MV-4-11 (cell line): Measurements from ENCODE around the gene ZXDA.
"Not testable (repeated sequence)": the region's sequence is repeated elsewhere in the genome, so short reads cannot be mapped to it uniquely, and the experiment has no call there.

Experiments used
- DNase-seq: peaks from one replicate; lab custom pipeline; 2025; lab: John Stamatoyannopoulos, UW

ZXDA gene, protein sequence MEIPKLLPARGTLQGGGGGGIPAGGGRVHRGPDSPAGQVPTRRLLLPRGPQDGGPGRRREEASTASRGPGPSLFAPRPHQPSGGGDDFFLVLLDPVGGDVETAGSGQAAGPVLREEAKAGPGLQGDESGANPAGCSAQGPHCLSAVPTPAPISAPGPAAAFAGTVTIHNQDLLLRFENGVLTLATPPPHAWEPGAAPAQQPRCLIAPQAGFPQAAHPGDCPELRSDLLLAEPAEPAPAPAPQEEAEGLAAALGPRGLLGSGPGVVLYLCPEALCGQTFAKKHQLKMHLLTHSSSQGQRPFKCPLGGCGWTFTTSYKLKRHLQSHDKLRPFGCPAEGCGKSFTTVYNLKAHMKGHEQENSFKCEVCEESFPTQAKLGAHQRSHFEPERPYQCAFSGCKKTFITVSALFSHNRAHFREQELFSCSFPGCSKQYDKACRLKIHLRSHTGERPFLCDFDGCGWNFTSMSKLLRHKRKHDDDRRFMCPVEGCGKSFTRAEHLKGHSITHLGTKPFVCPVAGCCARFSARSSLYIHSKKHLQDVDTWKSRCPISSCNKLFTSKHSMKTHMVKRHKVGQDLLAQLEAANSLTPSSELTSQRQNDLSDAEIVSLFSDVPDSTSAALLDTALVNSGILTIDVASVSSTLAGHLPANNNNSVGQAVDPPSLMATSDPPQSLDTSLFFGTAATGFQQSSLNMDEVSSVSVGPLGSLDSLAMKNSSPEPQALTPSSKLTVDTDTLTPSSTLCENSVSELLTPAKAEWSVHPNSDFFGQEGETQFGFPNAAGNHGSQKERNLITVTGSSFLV

DNA sequence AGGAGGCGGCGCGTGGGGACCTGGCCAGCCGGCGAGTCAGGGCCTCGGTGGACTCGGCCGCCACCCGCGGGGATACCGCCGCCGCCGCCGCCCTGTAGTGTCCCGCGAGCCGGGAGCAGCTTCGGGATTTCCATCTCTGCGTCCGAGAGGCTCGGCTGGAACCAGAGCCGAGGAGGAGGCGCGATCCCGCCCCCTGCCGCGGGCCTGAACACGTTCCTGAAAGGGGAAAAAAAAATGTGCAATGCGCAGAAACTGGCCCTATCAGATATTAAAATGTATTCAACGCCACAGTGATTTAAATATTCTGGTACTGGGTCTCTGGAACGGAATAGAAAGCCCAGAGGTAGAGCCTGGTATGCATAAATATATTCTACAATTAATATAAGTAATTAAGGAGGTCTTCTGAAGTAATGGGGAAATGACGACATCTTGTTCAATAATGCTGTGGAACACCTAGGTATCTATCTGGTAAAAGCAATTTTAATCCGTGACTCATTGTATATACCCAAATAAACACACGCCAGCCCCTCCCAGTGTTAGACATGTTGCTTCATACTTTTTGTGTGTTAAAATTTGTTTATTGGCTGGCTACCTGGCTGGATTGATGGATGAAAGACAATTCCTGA is at the start of gene ZXDA:
TSS of gene ZXDA (minus strand) at position 172 of the 626 bp plus-strand sequence. CDS start at position 134, 38 bp downstream.
- DNase-seq: not testable (repeated sequence)

DNA sequence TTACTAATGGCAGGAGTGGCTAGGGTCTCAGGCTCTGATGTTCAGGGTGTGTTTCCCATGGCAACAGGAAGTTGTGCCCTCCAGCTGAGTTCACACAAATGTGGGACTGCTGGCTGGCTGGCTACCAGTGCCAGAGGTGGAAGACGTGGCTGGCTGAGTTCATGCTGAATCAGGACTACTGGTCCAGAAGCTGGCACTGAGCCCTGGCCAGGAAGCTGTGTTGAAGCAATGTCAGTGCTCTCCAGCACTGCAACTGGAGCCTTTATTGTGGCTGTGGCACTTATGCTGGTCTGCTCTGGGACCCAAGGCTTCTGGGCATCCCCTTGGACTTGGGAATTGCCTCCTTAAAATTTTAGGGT is 42.0 kb upstream of the ZXDA start:
- no peak for DNase-seq

DNA sequence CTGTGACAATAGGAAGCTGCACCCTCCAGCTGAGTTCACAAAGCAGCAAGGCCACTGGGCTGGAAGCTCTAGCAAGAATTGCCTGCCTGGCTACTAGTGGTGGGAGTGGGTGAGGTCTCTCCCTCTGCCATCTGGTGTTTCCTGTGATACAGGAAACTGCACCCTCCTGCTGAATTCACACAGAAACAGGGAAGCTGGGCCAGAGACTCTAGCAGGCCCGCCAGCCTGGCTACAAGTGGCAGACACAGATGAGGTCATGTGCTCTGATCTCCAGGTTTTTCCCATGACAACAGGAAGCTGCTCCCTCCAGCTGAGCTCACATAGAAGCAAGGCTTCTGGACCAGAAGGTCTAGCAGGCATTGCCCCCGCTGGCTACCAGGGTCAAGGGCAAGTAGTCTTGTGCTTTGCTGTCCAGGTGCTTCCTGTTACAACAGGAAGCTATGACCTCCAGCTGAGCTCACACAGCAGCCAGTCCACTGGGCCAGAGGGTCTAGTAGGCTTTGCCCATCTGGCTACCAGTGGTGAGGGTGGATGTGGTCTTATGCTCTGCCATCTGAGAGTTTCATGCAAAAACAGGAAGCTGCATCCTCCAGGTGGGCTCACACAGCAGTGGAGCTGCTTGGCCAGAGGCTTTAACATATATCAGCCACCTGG is 41.5 kb upstream of the ZXDA start:
- peak; percentile 1 for DNase-seq

DNA sequence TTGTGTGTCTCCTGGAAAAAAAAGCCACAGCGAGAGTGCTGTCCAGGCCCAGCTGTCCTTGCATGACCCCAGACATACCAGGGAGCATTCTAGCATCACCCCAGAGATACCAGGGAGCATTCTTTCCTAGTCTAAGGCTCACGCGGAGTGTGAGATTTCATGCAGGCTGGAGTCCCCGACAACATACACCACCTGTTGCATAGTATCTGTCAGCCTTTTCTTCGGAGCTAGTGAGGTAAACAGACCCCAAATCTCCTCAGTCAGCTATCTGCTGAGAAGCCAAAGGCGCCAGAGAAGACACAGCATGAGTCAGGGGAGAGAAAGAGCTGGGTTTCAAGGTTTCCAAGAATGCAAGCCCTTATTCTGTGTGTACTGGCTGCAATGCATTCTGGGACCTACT is 23.1 kb upstream of the ZXDA start:
- DNase-seq: no peak

DNA sequence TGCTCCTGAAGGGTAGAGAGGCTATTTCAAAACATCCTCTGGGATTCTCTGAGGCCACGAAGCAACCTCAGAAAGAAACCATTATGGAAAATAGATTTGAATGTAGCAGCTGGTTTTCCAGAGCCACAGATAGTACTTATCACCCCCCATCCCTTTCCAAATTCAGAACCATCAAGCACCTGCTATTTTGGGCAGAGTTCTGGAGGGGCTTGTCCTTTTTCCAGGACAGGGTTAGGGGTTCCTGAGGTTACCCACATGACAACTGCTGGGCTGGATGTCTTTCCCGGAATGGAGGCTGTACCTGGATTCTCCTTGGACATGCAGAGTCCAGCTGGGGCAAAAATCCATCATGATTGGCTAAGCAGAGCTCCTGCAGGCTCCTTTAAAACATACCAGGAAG is 22.0 kb upstream of the ZXDA start:
- no peak for DNase-seq

DNA sequence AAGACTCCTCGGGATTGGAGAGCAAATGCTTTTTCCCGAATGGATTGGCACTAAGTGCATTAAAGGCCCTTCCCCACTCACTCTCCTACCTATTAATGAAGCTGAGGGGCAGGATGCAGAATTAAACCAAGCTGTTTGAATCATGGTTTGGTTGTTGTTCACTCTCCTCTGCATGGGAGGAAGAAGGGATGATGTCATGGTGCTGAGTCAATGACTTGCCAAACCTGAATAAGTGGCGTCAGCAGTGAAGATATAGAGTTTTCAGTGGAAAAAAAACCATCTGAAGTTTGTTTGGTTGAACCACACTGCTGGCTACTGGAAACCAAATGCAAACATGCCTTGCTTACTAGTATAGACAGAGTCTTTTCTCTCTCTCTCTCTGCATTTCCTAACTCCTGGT is 19.8 kb upstream of the ZXDA start:
- no peak for DNase-seq

GRCh38 chrX:57929373-57929772 is 19.1 kb upstream of the ZXDA start:
- peak; percentile 11 for DNase-seq

DNA sequence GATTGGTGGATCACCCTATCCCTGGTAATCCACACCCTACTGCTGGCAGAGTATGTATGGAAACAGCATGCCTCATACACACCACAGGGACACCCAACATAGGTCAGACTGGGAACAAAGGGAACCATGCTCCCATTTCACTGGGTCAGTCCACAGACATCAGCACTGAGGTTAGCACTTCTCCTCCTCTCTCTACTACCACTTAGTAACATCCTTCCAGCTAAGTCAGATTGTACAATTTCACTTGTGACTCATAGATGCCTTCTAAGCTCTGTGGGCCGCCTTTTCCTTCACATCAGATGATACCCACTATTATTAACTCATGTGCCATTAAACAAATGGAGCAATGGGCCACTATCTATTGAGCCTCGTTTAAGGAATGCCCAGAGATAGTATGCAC is 15.5 kb upstream of the ZXDA start:
- no peak for DNase-seq

DNA sequence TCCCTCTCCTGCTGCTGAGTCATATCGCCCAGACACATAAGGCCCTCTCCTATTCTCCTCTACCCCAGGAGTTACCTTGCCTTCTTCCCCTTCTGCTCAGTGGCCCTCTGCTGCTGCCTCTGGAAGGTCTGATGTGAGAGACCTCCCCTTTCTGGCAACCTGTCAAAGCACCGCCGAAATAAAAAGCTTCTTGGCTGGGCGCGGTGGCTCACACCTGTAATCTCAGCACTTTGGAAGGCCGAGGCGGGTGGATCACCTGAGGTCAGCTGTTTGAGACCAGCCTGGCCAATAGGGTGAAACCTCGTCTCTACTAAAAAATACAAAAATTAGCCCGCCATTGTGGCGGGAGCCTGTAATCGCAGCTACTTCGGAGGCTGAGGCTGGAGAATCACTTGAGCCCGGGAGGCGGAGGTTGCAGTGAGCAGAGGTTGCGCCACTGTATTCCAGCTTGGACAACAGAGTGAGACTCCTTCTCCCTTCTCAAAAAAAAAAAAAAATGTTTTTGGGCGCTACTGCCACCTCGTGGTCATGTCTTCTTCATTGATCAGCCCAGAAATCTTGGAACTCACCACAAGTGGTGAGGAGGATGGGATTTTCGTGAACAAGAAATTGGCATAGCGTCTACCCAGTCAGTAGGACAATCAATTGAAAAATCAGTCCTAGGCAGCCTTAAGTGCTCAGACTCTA is 8.6 kb upstream of the ZXDA start:
- no peak for DNase-seq

- peak; percentile 50 for DNase-seq
These were observed 5.4 kb upstream of the ZXDA start for GRCh38 chrX:57915680-57916079.

DNA sequence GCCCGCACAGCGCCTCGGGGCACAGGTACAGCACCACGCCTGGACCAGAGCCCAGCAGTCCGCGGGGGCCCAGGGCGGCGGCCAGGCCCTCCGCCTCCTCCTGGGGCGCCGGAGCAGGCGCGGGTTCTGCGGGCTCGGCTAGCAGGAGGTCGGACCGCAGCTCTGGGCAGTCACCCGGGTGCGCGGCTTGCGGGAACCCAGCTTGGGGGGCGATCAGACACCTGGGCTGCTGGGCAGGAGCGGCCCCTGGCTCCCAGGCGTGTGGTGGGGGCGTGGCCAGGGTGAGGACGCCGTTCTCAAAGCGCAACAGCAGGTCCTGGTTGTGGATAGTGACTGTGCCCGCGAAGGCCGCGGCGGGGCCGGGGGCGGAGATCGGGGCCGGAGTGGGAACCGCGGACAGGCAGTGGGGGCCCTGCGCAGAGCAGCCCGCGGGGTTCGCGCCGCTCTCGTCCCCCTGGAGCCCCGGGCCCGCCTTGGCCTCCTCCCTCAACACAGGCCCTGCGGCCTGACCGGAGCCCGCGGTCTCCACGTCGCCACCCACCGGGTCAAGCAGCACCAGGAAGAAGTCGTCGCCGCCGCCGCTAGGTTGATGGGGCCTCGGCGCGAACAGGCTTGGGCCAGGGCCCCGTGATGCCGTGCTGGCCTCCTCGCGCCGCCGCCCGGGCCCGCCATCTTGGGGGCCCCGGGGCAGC is 517 bp downstream of the ZXDA start:
- DNase-seq: not testable (repeated sequence)

DNA sequence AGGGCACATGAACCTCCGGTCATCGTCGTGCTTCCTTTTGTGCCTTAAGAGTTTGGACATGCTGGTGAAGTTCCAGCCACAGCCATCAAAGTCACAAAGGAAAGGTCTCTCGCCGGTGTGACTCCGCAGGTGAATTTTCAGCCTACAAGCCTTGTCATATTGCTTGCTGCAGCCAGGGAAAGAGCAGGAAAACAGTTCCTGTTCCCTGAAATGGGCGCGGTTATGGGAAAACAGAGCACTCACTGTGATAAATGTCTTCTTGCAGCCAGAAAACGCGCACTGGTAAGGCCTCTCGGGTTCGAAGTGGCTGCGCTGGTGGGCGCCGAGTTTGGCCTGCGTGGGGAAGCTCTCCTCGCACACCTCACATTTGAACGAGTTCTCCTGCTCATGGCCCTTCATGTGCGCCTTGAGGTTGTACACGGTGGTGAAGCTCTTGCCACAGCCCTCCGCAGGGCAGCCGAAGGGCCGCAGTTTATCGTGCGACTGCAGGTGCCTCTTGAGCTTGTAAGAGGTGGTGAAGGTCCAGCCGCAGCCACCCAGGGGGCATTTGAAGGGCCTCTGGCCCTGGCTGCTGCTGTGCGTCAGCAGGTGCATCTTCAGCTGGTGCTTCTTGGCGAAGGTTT is 1.2 kb downstream of the ZXDA start:
- DNase-seq: not testable (repeated sequence)

- DNase-seq: no peak
These were observed 3.5 kb downstream of the ZXDA start for GRCh38 chrX:57906790-57907189.

GRCh38 chrX:57905141-57905540 is 5.1 kb downstream of the ZXDA start:
- DNase-seq: peak; percentile 1

DNA sequence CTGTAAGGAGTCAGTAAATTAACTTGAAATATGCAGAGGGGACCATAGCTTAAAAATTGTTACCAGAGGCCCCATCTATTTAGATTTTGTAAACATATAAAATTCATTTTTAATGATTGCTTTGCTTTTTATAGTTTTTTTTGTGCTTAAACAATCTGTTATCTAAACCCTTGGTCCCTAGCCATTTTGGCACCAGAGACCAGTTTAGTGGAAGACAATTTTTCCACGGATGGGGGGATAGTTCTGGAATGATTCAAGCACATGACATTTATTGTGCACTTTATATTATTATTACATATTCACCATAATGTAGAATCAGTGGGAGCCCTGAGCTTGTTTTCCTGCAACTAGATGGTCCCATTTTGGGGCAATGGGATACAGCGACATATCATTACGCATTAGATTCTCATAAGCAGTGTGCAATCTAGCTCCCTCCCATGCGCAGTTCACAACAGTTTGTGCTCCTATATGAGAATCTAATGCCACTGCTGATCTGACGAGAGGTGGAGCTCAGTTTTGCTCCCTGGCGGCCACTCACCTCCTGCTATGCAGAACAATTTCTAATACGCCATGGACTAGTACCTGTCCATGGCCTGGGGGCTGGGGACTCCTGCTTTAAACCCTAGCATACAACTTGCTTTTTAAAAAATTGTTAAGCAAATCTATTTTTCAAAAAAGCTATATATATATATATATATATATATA is 5.9 kb downstream of the ZXDA start:
- DNase-seq: no peak

GRCh38 chrX:57902633-57903032 is 7.6 kb downstream of the ZXDA start:
- peak; percentile 33 for DNase-seq

GRCh38 chrX:57901466-57901865 is 8.8 kb downstream of the ZXDA start:
- DNase-seq: no peak

- DNase-seq: no peak
These were observed 9.3 kb downstream of the ZXDA start for GRCh38 chrX:57900975-57901374.

DNA sequence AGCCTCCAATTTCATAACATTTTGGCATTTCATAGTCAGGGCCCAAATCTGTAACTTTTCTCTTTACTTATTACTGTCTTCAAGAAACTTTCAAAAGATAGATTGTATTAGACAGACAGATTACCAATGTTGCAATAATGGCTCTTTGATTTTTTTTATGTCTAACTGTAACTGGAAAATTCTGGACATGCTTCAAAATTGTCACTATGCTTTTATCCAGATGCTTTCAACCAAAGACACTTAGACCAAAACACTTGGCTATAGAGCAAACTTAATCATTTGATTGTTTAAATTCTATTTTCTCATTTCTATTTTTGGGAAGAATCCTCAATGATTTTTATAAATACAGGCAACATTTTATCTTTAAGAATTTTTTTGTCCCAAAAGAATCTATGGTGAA is 10.4 kb downstream of the ZXDA start:
- no peak for DNase-seq

DNA sequence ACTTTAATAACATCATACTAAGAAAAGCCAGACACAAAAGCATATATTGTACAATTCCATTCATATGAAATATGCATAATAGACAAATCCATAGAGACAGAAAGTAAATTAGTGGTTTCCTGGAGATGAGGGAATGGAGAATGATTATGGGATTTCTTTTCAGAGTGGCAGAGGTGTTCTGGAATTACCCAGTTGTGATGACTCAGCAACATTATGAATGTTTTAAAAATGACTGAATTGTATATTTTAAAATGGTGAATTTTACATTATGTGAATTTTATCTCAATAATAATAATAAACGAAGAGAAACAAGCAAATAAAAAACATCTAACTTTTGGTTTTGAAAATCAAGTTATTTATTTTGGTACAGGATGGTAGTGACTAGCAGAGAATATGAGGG is 11.2 kb downstream of the ZXDA start:
- DNase-seq: no peak
